Bronchus fibroblast of lung (primary cell): ENCODE data around the gene RIPK3. TPM values are rescaled to one million over a fixed set of nuclear protein-coding genes. Genes with fewer than 3 reads are reported as not detected.

Experiments
- total RNA-seq: library from RNA; depleted of rRNA; stranded (reverse); fragments of >200 nt; gene quantifications from 2 replicates; pipeline ENCODE4 v1.2.3, GENCODE V29; 2015

The RIPK3 gene
- 0.45 and 0.84 TPM in 2 replicates for total RNA-seq

GRCh38 chr14:24339284-24340151, at the start of gene RIPK3:
Gene RIPK3 (minus strand): TSS chr14:24339991. CDS start chr14:24339826, 165 bp downstream.

DNA sequence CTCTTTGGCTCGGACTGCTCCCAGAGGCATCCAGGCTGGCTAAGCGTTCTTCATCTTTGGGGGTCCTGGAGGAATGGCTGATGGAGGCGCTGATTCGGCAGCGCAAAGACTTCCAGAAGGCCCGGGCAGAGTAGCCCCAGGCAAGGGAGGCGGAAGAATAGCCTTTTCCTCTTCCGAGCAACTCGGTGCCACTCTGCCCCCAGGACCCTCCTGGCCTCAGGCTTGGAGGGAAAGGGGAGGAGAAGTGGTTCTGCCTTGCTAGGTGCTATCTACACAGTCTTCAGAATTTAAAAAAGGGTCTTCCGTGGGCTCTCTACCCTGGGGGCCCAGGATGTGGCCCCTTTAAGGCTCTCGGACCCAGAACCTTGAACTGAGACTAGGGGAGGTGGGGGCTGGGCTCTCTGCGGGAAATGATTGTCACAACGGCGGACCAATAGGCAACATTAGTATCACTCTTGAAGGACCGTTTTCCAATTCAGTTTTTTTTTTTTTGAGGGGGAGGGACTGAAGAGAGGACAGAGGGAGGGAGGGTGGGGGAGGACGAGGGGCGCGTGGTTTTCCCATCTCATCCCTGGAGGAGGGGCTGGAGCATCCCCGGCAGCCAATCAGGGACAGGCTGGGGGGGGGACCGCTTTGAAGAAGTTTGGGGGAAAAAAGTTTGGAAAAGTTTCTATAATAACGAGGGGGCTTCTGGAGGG, 27.9 kb upstream of the RIPK3 start, which contains the start of gene NFATC4:
Gene NFATC4 (plus strand): TSS at position 671 of the 698 bp plus-strand sequence. CDS start 157 bp downstream, outside the sequence.

DNA sequence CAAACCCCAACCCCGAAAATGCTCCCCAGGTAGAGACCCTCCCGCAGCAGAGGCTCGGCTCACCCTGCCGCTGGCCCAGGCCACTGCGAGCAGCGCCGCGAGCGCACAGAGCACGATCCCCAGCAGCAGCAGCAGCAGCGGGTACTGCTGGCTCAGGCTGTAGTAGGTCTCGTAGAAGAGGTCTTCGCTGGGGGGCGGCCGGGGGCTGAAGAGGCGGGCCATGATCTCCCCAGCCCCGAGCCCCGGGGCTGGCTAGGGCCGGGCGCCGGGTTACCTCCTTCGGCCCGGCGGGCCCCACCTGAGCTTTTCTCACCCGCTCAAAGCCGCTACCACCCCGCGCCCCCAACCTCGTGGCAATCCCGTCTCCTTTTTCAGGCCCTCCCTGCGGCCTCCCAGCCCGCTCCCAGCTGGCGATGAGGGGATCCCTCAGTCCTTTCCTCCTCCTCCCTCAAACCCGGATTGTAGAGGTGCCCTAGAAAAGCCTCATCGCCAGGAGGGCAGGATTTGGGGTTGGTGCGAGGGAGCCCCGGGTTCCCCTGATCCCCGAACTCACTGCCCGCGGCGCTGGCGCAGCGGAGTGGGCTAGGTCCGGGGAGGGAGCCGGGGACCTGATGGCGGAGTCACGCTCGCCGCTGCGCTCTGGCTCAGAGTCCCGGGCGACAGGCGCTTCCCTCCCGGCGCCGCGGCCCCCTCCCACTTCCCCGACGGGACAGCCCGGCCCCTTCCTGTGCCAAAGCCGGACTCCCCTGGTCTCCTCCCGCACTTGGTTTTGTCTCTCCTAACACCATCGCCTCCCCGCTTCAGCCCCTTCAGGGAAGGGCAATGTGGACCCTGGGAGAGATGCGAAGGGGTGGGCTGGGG, 5.1 kb downstream of the RIPK3 start, which contains the start of gene ADCY4:
Gene ADCY4 (minus strand): TSS at position 641 of the 861 bp plus-strand sequence. CDS start 419 bp downstream, at position 222.

GRCh38 chr14:24310646-24311604, 28.9 kb downstream of the RIPK3 start, which contains the start of gene LTB4R:
Gene LTB4R (plus strand): TSS chr14:24311502. CDS start chr14:24315652, 4,150 bp downstream.

GRCh38 chr14:24309538-24310264, 30.1 kb downstream of the RIPK3 start, which contains the start of gene LTB4R2:
Gene LTB4R2 (plus strand): TSS chr14:24310140. CDS start chr14:24310665, 525 bp downstream.

DNA sequence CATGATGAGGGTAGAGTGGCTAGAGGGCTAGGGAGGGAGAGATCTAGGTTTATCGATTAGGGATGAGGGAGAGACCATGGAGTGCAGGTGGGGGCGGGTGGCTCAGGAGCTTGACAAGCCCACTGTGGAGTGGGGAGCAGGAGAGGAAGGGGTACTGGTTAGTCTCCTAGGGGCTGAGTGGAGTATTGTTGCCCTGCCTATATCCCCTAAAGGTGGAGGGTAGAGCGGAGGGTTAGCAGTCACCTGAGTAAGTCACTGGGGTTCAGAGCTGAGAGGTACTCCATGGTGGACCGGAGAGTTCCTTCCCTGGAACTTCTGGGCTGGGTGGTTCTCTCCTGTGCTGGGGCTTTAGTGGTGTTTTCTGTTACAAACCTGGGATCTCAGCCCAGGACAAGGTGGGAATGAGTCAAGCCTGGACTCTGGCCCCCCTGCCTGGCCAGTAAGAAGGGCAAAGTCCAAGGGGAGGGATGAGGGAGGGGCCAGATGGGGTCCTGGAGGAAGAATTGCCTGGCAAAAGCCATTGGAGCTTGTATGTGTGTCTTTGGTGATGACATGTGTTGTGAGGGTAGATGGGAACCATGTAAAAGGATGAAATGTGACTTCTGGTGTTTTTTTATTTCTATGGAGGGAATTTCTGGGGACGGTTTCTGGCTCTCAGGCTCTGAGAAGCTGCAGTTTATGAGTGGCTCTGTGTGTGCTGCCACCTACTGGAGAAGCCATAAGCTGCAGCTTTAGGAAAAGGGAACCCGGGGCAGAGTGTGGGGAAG, 32.0 kb downstream of the RIPK3 start, which contains the start of gene CIDEB:
Gene CIDEB (minus strand): TSS at position 403 of the 767 bp plus-strand sequence. CDS start 119 bp downstream, at position 284.

DNA sequence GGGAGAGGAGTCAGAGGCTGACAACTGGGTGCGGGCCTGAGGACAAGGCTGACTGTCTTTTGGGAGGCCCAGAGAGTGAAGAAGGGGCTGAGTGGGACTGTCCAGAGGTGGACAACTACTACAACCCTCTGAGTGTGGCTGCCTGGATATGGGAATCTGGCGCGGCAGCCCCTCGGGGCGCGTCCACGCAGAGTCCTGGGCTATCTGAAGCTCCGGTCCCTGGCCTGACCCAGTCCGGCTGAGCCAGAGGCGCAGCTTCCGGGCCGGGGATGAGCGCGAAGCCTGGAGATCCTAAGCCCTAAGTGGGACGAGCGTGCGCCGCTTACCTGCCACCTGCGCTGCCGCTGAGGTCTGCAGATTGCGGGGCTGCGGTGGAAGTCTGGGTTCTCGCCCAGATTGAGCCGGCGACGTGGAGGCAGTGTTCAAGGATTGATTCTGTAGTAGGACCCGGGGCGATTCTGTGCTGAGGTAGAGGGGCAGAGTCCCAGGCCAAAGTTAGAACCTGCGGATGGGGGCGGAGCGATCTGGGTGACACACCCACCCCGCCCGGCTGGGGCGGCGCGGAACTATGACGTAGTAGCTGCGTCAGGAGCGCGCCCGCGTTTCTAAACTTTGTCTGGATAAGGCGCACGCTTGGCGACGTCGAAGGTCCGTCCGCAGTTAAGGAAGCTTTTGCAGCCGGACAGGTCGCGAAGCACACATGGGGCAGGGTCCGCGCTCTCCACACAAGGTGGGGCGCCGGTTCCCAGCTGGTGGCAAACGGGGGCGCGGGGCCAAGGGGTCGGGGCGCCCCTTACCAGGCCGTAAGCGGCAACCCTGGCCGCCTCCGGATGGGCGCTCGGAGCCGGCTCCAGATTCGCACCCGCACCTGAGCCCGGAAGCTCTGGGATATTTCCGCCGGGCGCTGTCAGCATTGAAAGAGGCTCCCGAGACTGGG, 40.3 kb downstream of the RIPK3 start, which contains the start of the genes DHRS1 and NOP9:
Gene DHRS1 (minus strand): TSS at position 526 of the 937 bp plus-strand sequence. CDS start 674 bp downstream, outside the sequence.
Gene NOP9 (plus strand): TSS at position 596 of the 937 bp plus-strand sequence. CDS start 105 bp downstream, at position 701.

Other genes with a start within 250 kb of the RIPK3 start
- gene PCK2, start 245.7 kb downstream of the RIPK3 start, total RNA-seq: 63.3 and 65.6 TPM in 2 replicates
- 42.2 and 43.7 TPM in 2 replicates for gene DCAF11, start 225.2 kb downstream of the RIPK3 start, total RNA-seq
- 0.59 and 2.9 TPM in 2 replicates for gene NRL, start 225.0 kb downstream of the RIPK3 start, total RNA-seq
- not detected in 2 replicates for gene FITM1, start 209.3 kb downstream of the RIPK3 start, total RNA-seq
- 128 and 137 TPM in 2 replicates for gene PSME1, start 203.8 kb downstream of the RIPK3 start, total RNA-seq
- 31.4 and 38.4 TPM in 2 replicates for gene EMC9, start 198.4 kb downstream of the RIPK3 start, total RNA-seq
- gene PSME2, start 193.4 kb downstream of the RIPK3 start, total RNA-seq: 70.1 and 79.7 TPM in 2 replicates
- gene RNF31, start 192.5 kb downstream of the RIPK3 start, total RNA-seq: 49.9 and 53.7 TPM in 2 replicates
- gene IRF9, start 178.7 kb downstream of the RIPK3 start, total RNA-seq: 36.3 and 39.8 TPM in 2 replicates
- gene REC8, start 167.9 kb downstream of the RIPK3 start, total RNA-seq: 54.3 and 64.6 TPM in 2 replicates
- gene IPO4, start 151.2 kb downstream of the RIPK3 start, total RNA-seq: 56.5 and 58.6 TPM in 2 replicates
- 58.4 and 59.5 TPM in 2 replicates for gene TM9SF1, start 144.6 kb downstream of the RIPK3 start, total RNA-seq
- gene TSSK4, start 134.3 kb downstream of the RIPK3 start, total RNA-seq: 0.17 TPM in 1 of 2 replicates, not detected in the other
- 32.4 and 48.6 TPM in 2 replicates for gene CHMP4A, start 126.5 kb downstream of the RIPK3 start, total RNA-seq
- 18.2 and 19.6 TPM in 2 replicates for gene MDP1, start 123.9 kb downstream of the RIPK3 start, total RNA-seq
- 234 and 246 TPM in 2 replicates for gene NEDD8, start 107.6 kb downstream of the RIPK3 start, total RNA-seq
- gene GMPR2, start 107.1 kb downstream of the RIPK3 start, total RNA-seq: 53.1 and 54.3 TPM in 2 replicates
- 52.6 and 56.7 TPM in 2 replicates for gene TINF2, start 97.4 kb downstream of the RIPK3 start, total RNA-seq
- gene TGM1, start 76.8 kb downstream of the RIPK3 start, total RNA-seq: 0.45 and 1.2 TPM in 2 replicates
- 32.1 and 33.9 TPM in 2 replicates for gene RABGGTA, start 68.4 kb downstream of the RIPK3 start, total RNA-seq
- 27.4 and 28.2 TPM in 2 replicates for gene DHRS1, start 40.2 kb downstream of the RIPK3 start, total RNA-seq
- 17.2 and 18.5 TPM in 2 replicates for gene NOP9, start 40.1 kb downstream of the RIPK3 start, total RNA-seq
- 1.3 and 1.8 TPM in 2 replicates for gene CIDEB, start 32.0 kb downstream of the RIPK3 start, total RNA-seq
- gene LTB4R2, start 29.9 kb downstream of the RIPK3 start, total RNA-seq: 1.0 and 3.0 TPM in 2 replicates
- gene LTB4R, start 28.5 kb downstream of the RIPK3 start, total RNA-seq: 0.84 and 1.0 TPM in 2 replicates
- gene ADCY4, start 4.9 kb downstream of the RIPK3 start, total RNA-seq: 0.15 and 0.17 TPM in 2 replicates
- 25.4 and 28.4 TPM in 2 replicates for gene NFATC4, start 28.2 kb upstream of the RIPK3 start, total RNA-seq
- gene NYNRIN, start 59.0 kb upstream of the RIPK3 start, total RNA-seq: 7.9 and 9.6 TPM in 2 replicates
- 0.34 and 0.74 TPM in 2 replicates for gene CBLN3, start 89.7 kb upstream of the RIPK3 start, total RNA-seq
- 23.9 and 27.1 TPM in 2 replicates for gene KHNYN, start 90.0 kb upstream of the RIPK3 start, total RNA-seq
- gene SDR39U1, start 102.8 kb upstream of the RIPK3 start, total RNA-seq: 18.8 and 24.2 TPM in 2 replicates
- not detected in 2 replicates for gene CMA1, start 168.3 kb upstream of the RIPK3 start, total RNA-seq
- gene CTSG, start 236.3 kb upstream of the RIPK3 start, total RNA-seq: not detected in 2 replicates